ENCODE measurements around the gene TSR1.
"Not testable (repeated sequence)": the region's sequence is repeated elsewhere in the genome, so short reads cannot be mapped to it uniquely, and the experiment has no call there.

TSR1 gene

DNA sequence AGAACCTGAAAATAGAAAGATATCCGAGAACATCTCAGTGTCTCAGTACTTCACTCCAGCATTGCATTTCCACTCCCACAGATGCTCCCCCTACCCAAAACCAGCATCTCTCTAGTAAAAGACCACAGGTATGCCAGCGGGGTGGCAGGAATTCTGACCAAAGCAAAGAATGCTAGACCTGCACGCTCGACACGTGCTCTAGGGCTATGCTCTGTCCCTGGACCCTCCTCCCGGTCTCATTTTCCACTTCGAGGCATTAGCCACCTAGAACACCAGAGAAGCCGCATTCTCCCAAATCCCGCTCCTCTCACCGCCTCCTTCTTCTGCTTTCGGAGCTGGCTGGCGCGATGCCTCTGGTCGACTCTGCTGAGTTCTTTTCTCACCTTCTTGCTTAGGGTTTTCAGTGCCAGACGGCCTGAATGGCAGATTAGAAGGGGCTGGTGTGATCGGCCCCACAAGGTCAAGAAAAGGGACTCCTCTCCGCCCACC is 487 bp downstream of the TSR1 start:
- DNase-seq = no peak

DNA sequence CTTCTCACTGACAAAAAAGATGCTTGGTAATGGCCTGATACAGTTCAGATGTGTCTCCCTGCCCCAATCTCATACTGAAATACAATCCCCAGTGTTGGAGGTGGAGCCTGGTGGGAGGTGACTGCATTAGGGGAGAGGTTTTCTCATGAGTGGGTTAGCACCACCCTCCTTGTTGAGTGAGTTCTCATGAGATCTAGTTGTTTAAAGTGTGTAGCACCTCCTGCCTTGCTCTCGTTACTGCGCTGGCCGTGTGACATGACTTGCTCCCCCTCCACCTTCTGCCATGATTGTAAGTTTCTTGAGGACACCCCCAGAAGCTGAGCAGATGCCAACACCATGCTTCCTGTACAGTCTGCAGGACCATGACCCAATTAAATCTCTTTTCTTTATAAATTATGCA is 5.0 kb downstream of the TSR1 start:
- DNase-seq = no peak

DNA sequence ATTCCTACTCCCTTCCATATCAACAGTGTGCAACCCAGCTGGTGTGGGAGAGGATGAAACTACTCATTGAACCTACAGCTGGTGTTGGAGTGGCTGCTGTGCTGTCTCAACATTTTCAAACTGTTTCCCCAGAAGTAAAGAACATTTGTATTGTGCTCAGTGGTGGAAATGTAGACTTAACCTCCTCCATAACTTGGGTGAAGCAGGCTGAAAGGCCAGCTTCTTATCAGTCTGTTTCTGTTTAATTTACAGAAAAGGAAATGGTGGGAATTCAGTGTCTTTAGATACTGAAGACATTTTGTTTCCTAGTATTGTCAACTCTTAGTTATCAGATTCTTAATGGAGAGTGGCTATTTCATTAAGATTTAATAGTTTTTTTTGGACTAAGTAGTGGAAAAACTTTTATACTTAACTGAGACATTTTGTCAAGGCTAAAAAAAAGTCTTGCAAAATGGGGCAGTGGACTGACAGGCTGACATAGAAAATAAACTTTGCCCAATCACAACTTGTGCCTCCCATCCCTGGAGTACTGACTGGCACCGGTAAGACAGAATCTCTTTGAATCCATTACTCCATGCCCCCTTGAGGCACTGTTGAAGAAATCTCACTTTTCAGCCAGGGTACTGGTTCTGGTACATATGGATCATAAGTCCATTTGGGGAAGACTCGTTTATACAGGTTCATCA is 12.5 kb downstream of the TSR1 start:
- no peak for DNase-seq

DNA sequence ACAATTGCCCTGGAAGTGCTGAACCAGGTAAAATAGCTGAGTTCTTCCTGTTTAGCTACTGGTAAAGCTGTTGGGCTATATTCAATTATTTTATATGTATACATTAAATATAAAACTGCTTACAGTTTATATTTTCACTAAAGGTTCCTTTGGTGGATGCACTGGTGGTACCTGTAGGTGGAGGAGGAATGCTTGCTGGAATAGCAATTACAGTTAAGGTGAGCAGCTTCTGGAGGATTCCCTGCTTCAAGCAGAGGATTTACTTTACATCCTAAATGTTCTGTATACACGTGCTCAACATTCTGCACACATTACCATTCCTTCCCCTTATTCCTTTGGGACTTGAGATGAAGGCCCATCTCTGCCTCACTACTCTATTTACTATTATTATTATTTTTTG is 14.9 kb downstream of the TSR1 start:
- no peak for DNase-seq

DNA sequence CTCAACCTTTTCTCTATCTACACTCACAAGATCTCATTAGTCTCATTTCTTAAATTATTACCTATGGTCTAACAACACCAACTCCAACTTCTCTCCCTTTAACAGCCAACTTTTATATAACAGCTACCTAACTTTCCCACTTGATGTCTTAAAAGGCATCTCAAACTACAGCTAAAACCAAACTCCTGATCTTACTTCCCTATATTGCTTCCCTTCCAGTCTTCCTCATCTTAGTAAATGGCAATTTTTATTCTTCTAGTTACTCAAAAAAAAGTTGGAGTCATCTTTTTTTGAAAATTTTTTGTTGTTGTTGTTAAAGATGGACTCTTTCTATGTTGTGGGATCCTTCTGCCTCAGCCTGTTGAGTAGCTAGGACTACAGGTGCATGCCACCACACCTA is 17.2 kb downstream of the TSR1 start:
- DNase-seq = no peak

DNA sequence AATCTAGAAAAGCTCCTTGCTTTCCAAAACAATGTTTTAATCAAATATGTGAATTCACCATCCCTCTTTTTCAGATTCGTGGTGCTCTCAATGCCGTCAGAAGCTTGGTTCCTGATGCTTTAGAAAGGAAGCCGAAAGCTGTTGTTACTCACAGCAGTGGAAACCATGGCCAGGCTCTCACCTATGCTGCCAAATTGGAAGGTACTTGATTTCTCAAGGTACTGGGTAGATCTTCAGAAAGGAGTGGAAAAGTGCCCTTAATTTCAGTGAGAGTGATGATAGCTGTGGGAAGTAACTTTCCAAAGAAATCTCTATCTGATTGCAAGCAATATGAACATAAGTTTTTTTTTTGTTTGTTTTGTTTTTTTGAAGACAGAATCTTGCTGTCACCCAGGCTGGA is 18.5 kb downstream of the TSR1 start:
- no peak for DNase-seq

DNA sequence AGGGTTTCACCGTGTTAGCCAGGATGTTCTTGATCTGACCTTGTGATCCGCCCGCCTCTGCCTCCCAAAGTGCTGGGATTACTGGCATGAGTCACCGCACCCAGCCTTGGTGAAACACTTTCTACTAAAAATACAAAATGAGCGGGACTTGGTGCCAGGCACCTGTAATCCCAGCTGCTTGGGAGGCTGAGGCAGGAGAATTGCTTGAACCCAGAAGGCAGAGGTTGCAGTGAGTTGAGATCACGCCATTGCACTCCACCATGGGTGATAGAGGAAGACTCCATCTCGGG is 19.4 kb downstream of the TSR1 start:
- not testable (repeated sequence) for DNase-seq

DNA sequence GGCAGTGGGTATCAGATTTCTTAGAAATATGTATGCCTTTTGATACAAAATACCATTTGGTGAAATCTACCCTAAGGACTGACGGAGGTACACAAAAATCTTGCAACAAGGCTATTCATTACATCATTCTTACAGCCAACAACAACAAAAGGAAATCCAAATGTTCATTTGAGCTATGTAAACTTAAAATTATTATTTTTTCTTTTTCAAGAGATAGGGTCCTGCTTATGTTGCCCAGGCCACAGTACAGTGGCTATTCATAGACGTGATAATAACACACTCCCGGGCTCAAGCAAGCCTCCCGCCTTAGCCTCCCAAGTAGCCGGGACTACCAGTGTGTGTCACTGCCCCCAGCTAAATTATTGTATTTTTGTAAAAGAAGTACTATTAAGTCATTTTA is 23.5 kb downstream of the TSR1 start:
- no peak for DNase-seq

DNA sequence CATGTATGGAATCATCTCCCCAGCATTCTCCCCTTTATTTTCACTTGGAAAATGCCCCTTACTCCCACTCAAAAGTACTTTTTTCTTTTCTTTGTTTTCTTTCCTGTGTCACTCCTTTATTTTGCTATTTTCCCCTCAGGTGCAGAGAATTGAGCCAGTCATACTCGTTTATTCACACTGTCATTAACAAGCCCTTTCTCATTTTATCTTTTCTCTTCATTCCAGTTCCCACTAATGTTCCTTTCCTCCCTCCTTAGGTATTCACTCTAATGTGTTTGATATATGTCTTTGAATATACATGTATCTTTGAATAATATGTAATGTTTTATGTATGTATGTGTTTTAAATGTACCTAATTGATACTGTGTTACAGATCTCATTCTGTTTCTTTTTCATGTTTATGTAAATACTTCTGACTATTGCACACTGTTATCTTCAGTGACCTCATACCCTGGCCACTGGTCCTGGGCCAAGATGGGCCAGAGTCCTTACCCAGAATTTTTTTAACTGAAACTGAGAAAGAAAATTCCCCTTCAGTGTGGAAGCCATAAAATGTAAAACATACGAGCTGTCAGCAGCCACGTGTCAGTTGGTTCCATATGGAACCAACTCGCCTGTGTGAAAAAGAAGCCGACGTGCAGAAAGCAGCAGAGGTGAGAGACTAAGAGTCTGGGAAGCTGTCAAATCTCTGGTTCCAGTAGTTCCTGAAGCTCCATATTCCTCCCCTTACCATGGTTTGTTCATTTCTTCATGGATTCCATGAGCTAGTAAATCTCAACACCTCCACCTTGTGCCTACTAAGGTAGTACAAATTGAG is 26.7 kb downstream of the TSR1 start:
- DNase-seq = no peak

DNA sequence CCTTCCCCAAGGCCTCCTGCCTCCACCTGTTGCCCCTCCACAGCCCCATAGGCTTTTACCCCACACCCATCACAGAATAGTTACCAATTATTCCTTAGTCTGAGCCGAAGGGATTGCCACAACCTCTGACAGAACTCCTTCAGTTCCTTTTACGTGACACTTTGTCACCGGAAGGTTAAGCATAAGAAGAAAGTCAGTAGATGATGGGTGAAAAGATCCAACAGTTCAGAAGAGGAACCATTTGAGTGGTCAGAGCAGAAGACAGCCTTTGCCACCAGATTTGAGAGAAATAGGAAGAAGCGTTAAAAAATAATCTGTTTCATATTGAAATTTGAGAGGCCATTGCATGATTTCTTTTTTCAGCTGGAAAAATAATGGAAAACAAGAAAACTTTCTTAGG is 31.3 kb downstream of the TSR1 start:
- DNase-seq = no peak

DNA sequence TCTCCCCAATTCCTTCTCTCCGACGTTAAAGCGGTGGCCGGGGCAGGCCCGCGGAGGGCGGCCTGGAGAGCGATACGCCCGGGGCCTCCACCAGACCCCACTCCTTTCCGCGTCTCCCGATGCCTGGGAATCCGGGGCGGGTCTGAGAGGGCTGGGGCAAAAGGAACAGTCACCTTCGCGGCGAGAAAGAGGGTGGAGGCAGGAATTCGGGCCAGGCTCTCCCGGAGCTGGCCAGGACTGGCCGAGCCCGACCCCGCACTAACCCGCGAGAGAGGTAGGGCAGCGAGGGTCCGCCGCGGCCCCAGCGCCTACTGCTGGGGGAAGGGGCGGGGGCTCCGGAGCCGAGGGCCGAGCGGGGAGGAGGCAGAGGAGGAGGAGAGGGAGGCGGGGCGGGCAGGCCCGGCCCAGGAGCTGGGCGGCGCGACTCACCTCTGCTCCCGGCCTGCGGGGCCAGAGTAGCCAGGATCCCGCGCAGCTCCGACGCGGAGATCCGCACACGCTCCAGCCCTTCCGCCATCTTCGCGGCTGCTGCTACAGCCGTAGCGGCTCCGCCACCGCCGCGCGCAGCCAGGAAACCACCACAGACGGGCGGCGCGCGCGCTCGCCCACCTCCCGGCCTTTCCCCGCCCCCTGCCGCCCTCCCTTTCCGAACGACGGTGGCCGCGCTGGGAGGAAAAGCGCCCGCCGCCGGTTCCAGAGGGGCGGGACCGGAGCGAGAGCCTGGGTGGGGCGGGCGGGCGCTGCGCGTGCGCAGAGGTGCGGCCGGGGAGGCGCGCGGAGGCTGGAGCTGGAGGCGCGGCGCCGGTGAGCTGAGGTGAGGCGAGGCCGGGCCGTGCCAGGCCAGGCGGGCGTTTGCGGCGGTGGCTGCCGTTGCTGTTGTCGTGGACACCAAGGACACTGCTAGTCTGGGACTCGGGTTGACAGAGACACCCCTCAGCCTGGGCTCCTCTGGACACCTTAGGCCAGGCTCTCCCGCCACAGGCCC is 32.8 kb downstream of the TSR1 start, which contains the start of the genes SMG6 and SRR:
SMG6 (minus strand) TSS at position 582 of the 985 bp plus-strand sequence; CDS start at position 517, 65 bp downstream.
SRR (plus strand) TSS at position 747 of the 985 bp plus-strand sequence. CDS start 11,611 bp downstream, outside the sequence.
- DNase-seq = peak; percentile 93

DNA sequence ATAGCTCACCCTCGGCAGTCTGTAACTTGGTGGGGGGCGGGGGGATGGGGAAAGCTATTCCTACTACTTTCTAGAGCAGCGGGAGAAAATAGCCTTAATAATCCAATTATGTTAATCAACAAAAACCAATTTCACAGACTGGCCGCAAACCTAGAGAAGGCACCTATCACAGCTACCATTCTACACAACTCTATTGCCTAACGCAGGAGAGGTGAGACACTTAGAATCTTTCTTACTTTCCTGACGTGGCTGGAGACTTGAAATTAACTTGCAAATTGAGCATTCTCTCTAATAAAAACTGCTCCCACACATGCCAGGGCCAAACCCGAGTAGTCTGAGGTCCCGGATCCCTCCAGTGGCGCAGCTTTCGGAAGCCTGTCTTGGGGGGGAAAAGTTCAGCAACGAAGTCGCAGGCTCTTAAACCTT is 33.5 kb downstream of the TSR1 start:
- no peak for DNase-seq

DNA sequence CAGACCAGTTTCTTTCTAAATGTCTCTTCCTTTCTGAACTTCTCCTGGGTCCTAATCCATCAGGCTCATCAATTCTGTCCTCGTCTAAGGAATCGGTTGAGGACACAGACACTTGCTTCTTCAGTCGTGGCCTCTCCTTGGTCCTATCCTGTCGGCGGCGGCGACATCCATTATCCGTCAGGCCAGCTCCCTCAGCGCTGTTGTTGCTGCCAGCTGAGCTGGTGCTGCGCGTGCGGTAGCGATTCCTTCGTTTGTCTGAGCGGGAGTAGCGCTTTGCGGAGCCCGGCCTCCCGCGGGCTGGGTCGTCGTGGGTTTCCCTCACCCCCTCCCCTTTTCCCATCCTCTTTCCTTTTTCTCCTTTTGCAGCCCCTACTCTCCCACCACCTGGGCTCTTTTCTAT is 36.5 kb downstream of the TSR1 start:
- DNase-seq = no peak

DNA sequence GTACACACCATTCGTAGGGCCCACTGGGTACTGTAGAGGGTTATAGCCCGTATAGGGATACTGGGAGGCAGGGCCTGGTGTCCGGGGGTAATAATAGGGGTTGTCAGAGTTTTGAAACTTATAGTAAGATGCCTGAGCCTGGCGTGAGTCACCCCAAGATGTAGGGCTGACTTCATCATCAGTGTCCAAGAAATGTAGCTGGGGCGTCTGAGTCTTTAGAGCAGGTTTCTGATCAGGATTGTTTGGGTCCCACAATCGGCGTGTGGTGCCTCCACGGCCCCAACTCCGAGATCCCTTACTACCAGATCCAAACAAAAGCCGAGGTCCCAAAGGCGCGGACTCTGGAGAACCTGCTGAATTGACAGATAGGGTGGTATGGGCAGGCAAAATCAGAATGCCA is 37.1 kb downstream of the TSR1 start:
- no peak for DNase-seq

DNA sequence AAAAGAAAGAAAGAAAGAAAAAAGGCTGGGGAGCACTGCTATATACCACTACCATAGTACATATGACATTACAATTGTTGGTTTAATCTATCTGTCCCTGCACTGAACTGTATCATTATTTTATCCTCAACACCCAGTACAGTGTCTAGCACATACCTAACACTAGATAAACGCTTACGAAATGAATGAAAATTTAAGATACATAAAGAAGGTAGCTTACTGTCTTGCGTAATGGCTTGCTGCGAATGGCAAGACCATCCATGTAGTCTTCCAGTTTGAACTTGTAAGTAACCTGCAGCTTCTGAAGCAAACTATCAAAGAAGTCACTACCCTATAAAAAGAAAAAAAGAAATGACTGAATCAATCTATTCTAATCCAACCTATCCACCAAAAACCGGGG is 39.2 kb downstream of the TSR1 start:
- no peak for DNase-seq

DNA sequence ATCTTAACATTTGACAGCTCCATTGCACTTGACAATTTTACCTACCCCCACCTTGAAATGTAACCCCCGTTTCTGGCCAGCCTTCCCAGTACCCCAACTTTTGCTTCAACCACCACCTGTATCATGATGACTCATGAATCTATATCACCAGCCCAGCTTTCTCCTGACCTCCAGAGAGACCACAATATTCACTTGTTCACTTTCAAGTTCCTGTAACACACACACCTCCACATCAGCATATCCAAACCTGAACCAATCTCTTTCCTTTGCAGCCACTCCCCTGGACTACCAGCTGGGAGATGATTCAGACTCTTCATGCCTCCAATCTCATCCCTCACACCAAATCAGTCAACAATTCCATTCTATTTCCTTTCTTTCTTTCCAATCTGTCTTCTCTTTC is 40.7 kb downstream of the TSR1 start:
- no peak for DNase-seq

DNA sequence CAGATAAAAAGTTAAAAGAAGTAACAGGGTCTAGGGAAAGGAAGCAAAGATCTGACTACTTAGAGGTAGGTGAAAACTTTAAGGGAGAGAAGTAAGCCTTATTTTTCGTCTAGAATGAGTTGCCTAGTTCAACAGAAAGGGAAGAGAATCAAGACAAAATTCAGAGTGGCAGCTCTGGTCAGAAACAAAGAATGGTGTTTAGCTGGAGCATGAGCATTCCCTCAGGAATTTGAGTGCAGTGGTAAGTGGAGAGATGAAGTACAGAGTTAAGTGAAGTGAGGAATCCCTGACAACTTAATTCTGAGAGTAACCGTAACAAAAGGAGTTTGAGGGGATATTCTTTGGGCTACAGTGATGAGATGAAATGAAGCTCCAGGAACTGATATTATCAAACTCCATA is 44.2 kb downstream of the TSR1 start:
- DNase-seq = no peak

DNA sequence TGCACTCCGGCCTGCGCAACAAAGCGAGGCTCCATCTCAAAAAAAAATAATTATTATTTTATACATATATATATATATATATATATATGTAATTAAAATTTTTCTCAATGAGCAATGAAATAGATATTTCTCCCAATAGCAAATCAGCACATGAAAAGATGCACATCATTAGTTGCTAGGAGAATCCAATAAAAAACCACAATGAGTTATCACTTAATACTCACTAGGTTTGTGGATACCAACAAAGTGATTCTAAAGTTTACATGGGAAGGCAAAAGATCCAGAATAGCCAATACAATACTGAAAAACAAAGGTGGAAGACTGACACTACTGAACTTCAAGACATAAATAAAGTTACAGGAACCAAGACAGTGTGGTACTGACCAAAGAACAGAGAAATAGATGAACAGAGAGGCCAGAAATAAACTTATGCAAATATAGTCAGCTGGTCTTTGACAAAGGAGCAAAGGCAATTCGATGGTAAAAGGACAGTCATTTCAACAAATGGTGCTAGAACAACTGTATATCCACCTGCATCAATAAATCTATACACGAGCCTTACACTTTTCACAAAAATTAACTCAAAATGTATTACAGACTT is 46.3 kb downstream of the TSR1 start:
- no peak for DNase-seq

DNA sequence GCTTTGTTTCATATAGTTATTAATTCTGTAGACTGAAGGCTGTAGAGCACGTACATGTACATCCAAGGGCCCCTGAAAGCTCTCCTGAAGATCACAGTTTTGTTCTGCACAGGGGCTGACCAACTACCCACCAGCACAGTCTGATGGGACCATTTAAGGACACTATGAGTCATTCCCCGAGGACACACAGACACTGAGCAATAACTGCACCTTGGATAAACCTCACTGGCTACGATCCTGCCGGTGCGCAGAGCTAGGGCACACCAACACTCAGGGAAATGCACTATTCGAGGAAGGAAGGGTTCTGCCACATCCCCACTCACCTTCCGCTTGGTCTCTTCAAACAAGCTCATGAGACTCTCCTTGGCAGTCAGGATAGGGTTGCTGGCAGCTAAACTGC is 53.0 kb downstream of the TSR1 start:
- DNase-seq = no peak

DNA sequence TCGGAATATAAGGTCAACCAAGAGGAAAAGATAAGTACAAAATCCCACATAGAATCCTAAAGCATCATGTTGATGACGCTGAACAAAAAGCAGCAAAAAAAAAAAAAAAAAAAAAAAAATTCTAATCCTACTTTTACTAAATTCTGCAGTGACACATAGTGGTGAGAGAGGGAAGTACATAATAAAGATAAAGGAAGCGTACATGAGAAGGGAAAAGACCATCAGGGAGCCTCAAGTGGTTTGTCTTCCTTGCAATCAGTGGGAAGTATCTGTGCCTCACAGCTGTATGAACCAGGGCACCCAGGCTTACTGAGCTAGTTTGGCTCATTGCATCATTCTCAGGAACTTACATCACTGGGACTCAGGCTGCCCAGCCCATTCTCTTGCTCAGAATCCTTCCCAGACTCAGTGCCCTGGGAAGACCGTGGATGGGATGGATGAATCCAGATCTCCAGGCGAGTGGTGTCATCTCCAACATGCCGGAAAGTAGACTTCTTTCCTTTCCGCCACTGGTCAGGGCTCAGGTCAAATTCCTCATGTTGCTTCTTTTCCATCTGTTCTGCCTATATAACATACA is 53.9 kb downstream of the TSR1 start:
- no peak for DNase-seq

DNA sequence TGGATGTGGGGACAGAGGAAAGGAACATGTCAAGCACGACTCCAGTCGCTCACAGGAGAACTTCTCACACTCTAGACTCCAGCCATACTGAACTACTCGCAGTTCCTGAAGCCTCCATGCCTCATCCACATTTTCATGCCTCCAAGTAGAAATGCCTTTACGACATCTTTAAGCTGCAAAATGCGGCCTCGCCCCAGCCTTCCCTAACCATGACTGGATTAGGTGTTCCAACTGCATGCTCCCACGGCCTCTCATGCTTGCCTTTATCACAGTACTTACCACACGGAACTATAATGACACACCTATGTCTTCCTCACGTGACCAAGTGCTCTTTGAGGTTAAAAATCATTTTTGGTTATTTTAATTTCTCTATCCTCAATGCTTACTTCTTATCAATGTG is 56.5 kb downstream of the TSR1 start:
- no peak for DNase-seq

DNA sequence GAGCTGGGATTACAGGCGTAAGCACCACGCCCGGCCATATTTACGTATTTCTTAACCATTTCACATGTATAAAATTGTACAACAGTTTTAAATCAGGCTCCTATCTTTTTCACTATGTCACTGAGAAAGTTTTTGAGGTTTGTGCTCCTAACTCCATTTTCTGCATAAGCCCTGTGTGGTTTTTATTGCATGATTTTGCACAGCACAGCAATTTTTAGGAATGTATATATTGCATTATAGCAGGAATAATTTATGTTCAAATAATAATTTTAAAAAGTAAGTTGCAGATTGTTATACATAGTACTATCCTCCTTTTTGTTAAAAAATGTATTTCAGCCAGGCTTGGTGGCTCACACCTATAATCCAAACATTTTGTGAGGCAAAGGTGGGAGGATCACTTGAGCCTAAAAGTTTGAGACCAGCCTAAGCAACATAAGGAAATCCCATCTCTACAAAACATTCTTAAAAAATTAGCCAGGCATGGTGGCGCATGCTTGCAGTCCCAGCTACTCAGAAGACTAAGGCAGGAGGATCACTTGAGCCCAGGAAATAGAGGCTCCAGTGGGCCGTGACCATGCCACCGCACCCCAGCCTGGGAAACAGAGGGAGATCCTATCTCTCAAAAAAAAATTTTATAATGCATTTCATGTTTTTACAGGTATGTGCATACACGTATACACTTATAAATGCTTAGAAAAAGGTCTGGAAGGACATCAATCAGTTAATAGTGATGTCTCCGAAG is 58.7 kb downstream of the TSR1 start:
- DNase-seq = no peak
